Posterior vena cava (tissue), 2 donors: ENCODE data around the gene DBX1. TPM values are rescaled to one million over a fixed set of nuclear protein-coding genes. Genes with fewer than 3 reads are reported as not detected.
"Not testable (repeated sequence)": the region's sequence is repeated elsewhere in the genome, so short reads cannot be mapped to it uniquely, and the experiment has no call there.

ENCODE experiments used
- DNase-seq: peaks from one replicate; pipeline ENCODE4 v3.0.0-alpha.2; 2020; ENCODE audit warnings: low spot score
- intact Hi-C, 2 donors: fragments of 100-400 bp; cut with DNase I; formaldehyde crosslinking; loops; one replicate each; pipeline versions ENCODE4 v1.14.1 to v1.14.2; 2022 to 2023
- long read RNA-seq, 2 donors: library from polyadenylated mRNA; unstranded; transcript quantifications; one replicate each; pipeline ENCODE4 v2.0.0, GENCODE V29; 2020 to 2021
- total RNA-seq, 2 donors: library from RNA; stranded (reverse); fragmentation: NEBNext Ultra II Directional; extraction: Animal tissue kit (Norgen Biotek cat#: 25700); gene quantifications; one replicate each; pipeline ENCODE4 v1.2.1, GENCODE V29; 2021
- donor health status: DM: yes; HTN: yes; CAD: no.
- donor health status: DM: yes; HTN: yes; CAD: no.

DBX1 gene, protein sequence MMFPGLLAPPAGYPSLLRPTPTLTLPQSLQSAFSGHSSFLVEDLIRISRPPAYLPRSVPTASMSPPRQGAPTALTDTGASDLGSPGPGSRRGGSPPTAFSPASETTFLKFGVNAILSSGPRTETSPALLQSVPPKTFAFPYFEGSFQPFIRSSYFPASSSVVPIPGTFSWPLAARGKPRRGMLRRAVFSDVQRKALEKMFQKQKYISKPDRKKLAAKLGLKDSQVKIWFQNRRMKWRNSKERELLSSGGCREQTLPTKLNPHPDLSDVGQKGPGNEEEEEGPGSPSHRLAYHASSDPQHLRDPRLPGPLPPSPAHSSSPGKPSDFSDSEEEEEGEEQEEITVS
- total RNA-seq: not detected
- long read RNA-seq, donor 1: 0 reads
- long read RNA-seq, donor 2: 0 reads

DNA sequence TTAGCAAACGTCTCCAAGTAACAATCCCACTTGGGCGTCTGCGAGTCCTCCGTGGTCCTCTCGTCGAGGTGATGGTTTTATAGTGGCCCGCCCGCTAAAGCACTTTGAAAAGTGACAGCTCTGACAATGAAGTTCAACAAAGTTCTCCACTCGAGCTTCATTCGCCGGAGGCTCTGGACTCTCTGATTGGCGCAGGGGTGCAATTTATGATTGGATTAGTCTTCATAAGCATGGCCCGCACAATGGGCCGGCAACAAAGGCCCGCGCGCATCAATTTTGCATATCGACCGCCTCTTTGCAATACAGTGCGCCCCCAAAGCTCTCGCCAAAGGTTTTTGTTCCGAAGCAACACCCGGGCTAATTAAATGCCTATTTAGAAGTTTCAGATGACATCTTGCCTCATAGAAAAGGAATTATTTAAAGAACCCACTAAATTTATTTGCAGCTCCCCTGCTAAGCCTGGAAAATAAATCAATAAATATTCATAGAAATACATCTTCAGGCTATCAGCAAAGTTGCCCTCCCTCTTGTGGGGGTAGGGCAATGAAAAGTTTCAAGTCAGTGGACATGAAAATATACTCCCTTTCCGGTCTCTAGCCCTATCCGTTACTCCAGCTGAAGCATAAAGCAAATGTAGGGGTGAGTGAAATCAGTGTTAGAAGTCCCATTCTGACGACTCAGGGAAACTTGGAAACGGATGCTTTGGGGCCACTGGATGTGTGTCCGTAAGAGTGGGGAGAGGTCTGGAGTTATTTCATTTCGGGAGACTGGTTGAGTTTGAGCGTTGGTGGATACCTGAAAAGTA is at the start of gene DBX1:
Gene DBX1, minus strand, starts transcription at position 51 of the 805 bp plus-strand sequence. CDS start 151 bp downstream, outside the sequence.
- intact Hi-C loops: no loop called here
- DNase-seq: no peak

DNA sequence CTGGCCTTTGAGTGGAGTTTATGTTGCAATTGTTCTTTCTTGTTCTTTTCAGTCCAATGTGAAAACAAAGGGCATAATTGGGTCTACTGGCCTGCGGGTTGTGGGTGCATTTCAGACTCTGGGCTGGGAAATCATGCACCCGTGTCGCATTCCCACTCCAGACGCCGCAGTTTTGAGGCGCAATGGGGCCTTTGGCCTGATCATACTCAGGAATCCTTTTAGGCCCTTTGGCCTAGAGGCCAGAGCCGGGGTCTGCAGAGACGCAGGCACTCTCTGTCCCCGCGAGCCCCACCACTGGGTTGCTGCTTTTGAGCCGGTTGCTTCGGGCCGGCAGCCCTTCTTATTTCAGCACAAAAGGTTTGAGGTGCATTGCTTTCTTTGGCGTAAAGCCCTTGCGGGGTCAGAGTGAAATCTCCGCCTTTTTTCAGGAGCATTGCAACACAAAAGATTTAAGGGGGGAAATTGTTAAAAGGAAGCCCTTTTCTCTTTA is 48.4 kb upstream of the DBX1 start:
- intact Hi-C loops: no loop called here
- DNase-seq: no peak

DNA sequence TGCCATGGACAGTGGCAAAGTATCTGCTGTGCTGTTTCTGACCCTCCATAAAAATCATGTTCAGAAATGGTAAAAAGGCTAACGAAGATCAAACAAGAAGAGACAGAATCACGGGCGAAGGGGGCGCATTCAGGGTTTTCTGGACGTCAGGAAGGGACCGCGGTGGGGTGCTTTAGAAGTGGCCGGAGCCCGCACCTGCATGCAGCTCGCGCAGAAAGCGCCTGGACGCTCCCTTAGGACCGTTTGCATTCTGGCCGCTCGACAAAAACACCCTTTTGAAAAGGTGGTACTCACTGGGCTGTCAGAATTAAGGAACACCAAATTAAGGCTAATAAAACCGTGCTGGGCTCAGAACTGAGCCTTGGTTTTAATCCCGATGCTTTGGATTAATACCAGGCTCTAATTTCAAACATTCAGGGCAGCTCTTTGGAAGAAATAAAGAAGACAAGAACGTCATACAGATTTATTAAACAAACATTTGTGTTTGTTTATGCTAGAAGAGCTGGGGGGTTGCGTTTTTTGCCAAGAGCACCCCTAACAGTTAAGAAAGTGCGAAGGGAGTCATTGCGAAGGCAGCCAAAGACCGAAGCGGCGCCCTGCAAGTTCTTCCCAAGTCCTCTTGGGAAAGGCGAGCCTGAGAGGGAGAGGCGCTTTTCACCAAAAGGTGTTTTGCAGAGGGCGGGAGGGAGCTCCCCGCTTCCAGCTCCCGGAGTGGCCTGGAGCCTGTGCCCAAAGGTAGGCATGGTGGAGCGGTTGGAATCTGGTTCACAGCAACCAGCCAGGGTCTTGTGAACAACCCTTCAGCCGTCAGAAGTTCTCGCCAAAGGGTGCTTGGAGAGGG is 47.7 kb upstream of the DBX1 start:
- no peak for DNase-seq
- intact Hi-C loops: no loop called here

DNA sequence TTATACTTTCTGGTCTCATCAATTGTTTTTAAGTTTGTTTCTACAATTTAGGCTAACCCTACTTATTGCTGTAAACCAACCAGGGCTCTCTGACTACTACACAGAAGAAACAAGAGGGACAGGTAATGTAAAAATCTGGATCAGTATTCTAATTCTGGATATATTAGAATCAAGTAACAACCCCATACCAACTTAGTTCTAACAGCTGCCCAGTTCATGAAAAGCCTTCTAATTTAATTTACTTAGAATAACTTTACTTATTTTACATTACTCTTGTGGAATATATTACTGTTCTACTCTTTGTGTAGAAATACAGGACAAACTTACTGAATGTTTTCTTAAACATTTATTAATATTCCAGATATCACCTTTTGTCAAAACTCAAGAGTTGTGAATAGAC is 45.5 kb upstream of the DBX1 start:
- intact Hi-C loops: no loop called here
- no peak for DNase-seq

DNA sequence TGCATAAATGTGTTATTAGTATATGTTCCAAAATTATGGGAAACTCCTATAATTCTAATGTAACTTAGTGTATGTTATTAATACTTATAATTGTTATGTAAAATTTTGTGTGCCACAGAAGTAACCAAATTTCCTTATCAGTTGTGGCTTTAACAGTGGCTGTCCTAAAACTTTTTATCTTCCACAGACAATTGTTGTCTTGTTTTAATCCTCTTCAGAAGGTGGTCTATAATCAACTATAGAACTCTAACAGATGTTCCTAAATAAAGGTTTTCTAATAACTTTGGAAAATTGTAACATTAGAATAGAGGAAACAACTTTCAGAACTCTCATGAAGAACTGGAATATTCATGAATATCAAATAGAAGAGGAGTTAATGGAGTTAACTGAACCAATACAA is 44.4 kb upstream of the DBX1 start:
- no peak for DNase-seq
- intact Hi-C loops: no loop called here

DNA sequence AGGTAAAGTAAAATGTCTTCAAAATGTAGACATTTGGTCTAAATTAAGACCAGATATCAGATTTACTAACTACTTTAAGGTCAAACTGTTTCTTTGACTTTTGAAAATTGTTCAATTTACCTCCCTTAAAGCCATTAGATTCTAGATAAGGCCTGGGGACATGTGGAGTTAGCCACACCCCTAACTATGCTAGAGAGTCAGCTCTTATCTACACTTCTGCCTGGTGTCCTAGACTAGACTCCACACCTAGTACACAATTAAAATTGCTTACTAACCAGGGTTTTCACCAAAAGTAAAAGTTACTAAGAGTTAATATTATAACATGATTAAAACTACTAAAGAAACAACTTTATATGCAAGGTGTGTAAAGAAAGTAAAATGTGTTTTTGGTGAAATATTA is 43.6 kb upstream of the DBX1 start:
- DNase-seq: no peak
- intact Hi-C loops: no loop called here

DNA sequence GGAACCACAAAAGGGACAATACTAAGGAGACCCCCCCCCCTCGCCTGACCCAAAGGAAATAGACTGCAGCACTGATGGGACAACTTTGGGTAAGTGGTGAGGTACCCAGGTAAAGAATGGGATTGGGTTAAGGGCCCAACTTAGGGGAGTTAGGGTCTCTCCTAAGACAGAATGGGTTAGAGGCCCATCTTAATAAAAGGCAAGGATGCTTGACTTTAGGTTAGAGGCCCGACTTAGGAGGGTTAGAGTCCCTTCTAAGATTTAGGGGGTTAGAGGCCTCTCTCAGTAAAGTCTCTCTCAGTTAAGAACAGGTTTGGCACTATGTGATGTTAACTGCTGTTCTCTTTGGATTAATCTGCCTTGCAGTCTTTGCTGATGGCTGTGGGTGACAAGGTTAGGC is 41.0 kb upstream of the DBX1 start:
- intact Hi-C loops: no loop called here
- no peak for DNase-seq

DNA sequence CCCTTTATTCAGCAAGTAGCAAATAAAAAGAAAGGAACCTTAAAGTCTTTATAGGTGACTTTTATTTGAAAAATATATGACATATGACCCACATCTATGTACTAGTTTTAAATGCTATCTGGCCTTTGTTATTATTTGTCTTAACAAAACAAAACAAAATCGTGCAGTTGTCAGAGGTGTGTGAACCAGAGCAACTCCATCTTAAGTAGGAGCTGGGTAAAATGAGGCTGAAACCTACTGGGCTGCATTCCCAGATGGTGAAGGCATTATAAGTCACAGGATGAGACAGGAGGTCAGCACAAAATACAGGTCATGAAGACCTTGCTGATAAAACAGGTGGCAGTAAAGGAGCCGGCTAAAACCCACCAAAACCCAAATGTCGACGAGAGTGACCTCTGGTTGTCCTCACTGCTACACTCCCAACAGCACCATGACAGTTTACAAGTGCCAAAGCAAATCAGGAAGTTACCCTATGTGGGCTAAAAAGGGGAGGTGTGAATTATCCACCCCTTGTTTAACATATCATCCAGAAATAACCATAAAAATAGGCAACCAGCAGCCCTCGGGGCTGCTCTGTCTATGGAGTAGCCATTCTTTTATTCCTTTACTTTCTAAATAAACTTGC is 40.2 kb upstream of the DBX1 start:
- DNase-seq, intact Hi-C loops: not testable (repeated sequence)

DNA sequence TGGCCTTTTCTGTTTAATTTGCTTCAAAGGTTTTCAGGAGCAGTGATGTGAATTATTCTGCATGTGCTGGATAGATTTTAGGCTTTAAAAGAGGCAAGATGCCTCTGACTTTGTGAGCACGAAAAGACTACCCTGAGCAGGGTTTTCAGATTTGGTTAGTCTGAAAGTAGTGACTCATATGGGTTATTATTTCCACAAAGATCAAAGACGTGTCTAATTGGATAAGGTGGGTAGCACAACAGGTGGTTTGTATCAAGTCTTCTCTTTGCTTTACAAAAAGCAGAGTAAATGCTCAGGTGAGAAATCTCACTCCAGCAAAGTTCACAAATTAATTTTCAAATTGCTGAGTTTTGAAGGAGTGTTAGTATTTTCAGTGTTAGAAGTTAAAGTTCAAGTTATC is 37.6 kb upstream of the DBX1 start:
- intact Hi-C loops: no loop called here
- no peak for DNase-seq

DNA sequence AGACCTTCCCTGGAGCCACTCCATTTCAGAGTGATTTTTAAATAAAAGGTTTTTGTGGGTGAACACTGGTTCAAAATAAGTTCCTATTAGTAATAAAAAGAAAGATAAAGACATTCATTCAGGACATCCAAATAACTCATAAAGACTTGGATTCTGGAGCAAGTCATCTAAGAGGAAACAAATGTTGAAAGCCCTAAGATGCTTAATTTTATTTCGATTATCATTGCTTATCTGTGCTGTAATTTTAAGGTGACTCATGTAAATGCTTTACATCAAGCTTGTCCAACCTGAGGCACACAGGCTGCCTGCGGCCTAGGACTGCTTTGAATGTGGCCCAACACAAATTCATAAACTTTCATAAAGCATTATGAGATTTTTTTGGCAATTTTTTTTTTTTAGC is 34.2 kb upstream of the DBX1 start:
- intact Hi-C loops: no loop called here
- DNase-seq: no peak

DNA sequence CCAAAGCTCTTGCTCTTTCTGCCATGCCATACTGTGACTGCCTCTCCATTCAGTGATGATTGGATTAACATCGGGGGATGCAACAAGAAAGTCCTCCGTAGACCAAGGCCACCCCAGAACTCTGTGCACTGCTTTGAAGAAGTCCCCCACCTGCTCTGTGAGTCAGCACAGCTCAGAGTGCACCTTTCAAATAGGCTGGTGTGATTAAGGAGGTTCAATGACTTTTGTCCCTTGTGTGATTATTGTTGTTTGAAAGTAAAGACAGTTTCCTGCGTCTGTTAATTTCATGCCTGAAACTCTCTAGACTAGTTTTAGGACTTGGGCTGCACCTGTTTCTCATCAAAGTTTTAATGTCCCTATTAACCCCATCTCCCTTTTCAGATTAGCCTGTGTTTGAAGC is 33.0 kb upstream of the DBX1 start:
- no peak for DNase-seq
- intact Hi-C loops: no loop called here

DNA sequence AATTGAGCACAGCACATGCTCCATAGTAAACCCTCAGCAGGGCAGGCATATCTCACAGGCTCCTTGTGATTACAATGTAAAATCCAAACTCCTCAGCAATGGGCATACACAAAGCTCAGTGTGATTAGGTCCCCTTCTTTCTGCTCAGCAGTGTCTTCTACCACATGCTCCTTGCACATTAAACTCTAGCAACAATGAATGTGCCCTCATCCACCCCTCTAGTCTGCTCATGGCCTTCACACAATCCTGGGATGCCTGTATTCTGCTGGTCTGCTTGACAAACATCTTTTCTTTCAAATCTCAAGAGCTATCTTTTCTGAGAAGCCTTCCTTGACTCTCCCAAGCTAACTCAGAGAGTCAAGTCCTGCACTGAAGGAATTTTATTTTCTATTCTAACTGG is 32.4 kb upstream of the DBX1 start:
- no peak for DNase-seq
- intact Hi-C loops: no loop called here

DNA sequence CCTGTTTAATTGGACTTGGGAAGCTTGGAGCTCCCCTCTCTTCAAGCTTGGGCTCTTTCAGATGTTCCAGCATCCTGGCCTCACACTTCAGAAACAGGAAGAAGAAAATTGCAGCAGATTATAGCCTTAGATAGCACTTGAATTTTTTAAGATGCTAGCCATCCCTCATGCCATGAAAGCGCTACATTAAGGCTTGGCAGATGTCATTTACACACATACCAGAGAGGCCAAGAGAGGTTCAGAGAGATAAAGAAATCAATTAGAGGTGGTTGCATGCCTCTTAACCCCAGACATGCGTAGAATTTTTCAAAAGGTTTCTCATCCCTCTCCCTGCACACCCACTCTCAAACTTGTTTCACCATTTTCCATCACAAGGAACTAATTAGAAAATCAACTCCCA is 31.9 kb upstream of the DBX1 start:
- intact Hi-C loops: no loop called here
- DNase-seq: no peak

DNA sequence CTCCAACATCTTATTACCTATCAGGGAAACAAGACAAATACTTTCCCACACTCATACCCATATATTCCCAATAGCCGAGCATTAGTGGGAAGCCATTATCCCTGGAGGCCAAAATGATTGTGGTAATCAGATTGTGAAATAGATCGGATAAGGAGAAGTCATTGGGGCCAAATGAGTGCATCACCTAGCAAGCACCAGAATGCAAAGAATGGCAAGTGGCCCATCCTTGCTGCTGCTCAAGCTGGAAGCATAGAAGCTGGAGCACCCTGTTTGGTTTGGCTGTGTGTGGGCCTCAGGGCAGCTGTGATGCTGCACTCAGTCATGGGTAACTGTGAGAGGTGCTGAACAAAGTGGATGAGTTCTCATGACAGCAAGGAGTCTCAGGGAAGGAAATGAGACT is 18.7 kb upstream of the DBX1 start:
- intact Hi-C loops: no loop called here
- DNase-seq: no peak

DNA sequence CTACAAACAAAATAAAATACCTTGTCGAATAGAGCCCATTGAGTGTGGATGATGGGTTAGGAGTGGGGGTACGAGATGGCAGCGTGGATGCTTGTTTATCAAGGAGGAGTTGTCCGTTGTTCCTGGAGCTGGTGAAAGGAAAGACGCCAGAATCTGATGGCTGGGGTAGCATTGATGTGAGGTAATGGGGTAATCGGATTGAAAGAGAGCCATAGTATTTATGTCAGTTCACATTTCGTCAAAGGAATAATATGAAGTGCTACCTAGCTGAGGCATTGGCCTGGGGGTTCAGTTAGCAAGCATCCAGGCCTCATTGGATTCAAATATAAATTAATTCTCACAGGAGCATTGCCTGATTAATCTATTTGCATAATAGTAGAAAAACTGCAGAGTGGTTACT is 16.9 kb upstream of the DBX1 start:
- intact Hi-C loops: no loop called here
- DNase-seq: no peak

DNA sequence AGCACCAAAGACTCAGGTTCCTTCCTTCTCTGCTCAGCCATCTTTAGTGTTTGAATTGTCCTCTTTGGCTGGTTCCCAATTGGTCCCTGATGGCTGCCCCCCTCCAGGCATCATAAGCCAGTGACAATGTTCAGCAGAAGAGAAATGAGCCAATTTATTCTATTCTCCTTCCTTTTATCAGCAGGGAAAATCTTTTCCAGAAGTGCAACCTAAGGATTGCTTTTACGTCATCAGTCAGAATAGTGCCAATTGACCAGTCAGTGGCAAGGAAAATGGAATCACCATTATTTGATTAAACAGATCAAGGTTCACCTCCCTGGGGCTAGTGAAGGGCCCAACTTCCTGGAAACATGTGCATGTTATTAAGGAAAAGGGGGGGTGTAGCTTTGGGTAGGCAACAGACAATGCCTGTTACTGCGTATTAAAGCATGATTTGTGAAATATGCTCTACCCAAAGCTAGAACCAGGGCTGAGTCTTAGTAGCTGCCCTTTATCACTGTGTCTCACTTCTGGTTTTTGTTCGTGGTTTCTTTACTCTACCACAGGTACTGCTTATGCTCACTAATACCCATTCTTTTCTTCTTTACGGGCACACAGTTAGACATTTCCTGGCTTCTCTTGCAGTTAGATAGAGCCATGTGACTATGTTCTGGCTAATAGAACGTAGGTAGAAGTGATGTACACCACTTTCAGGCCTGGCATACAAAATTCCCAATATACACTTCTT is 12.6 kb upstream of the DBX1 start:
- intact Hi-C loops: no loop called here

DNA sequence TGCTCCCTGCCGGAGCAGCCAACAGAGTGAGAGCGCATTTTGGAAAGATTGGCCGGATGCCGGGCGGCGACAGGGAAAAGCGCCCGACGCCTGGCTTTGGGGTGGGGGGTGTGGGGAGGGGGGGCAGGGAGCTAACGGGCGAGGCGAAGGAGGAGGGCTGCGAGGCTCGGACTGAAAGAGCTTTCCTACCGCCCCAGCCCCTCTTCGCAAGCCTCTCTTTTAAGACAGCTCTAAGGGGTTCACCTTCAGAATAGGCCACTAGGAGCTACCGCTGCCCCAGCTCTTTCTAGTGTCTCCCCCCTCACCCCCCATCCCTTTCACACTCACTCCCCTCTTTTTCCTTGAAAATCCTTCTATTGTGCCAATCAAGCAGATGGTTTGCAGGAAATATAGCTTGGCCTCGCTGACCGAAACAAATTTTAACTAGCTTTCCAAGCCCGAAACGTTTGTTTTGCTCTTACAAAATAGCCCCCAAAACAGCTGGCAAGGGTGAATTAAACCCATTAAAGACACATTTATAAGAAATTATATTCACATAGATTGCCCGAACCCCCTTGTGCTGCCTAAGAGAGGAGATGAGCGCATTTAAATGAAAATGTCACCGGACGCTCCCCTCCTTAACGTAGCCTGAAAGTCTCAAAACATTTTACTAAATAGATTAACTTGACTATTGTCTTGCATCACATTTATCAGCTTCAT is 3.7 kb upstream of the DBX1 start:
- intact Hi-C loops: no loop called here
- no peak for DNase-seq

More for the DNA sequence above, 12.6 kb upstream of the DBX1 start:
- DNase-seq: no peak
